ENCODE results near the gene LACTB. TPM values are rescaled to one million over a fixed set of nuclear protein-coding genes. Genes with fewer than 3 reads are reported as not detected.

The LACTB gene
- total and polyA plus RNA-seq, 2 of the 4 experiments (the other 2 are of a cell fraction): 12.9 to 32.7 TPM

DNA sequence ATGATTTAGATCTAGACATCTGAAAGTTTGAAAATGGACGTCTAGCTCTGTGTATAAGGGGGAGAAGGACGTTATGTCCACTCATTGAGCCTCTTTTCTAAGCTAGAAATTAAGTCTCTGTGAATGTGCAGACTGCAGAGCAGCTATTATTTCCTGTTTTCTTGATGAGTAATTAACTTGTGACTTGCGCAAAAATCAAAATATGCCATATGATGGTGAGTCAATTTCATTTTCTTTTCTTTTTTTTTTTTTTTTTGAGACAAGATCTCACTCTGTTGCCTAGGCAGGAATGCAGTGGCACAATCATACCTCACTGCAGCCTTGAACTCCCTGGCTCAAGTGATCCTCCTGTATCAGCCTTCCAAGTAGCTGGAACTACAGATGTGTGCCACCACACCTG lies 14.1 kb downstream of the LACTB start:
- no peak overlapping the region for H2AK9ac ChIP-seq (replicated peaks; ENCODE audit: low read depth, low read length, poor library complexity)
- ChIA-PET CTCF (interaction anchor here (0.6 to 1.0 kb wide), 7 partner anchors 12 to 405 kb away, joined by 3 to 5 read pairs (median 3); partner anchors contain the start of gene RPS27L), POLR2A (ENCODE audit: unreplicated experiment) (interaction anchor here (0.6 to 0.7 kb wide), 2 partner anchors 25 to 523 kb away, joined by 3 to 5 read pairs; no protein-coding TSS in a partner anchor)
- peak; percentile 90 for DNase-seq
- peak overlapping the region; percentile 87; the same call in 1 of the 2 replicates for H3K4ac ChIP-seq (ENCODE audit: low read depth, low read length)
- H3K14ac ChIP-seq (replicated peaks; ENCODE audit: low read depth, low read length): peak overlapping the region; percentile 85
- peak overlapping the region; percentile 42 for H3K56ac ChIP-seq (ENCODE audit: extremely low read depth, insufficient read depth, low read length)
- peak overlapping the region; percentile 86 for H2BK120ac ChIP-seq (ENCODE audit: low read depth, low read length)
- peaks cover 10 to 53% of the 10 kb centered on the region in 2 experiments for H3K79me1 ChIP-seq (ENCODE audit: low read depth in 1 of 2, low read length in 2 of 2)
- intact Hi-C loops (cut with micrococcal nuclease) (no loop called here), in situ Hi-C loops (cut with MboI; ENCODE audit: low sequenced_read_pairs) (no loop called here), dilution Hi-C loops (cut with HindIII; ENCODE audit: low sequenced_read_pairs, unreplicated experiment) (no loop called here)
- peak overlapping the region; percentile 80; the same call in 1 of the 2 replicates for H3K23ac ChIP-seq (ENCODE audit: low read depth, low read length)
- peak overlapping the region; percentile 39; the same call in 1 of the 2 replicates for H3K4me2 ChIP-seq (ENCODE audit: low read depth, low read length)
- peak; percentile 65 for ATAC-seq (ENCODE audit: low read depth)
- no peaks in the 10 kb centered on the region for H3K27me3 ChIP-seq (ENCODE audit: control insufficient read depth, insufficient read depth, low read length)
- H3K4me1 ChIP-seq (ENCODE audit: control insufficient read depth, insufficient read depth, low read length): peaks cover 16% of the 10 kb centered on the region
- peak overlapping the region; percentile 97 for H3K27ac ChIP-seq (ENCODE audit: insufficient read depth, low read length)
- no TSS peak for BruUV-seq (replicated peaks)
- H2BK15ac ChIP-seq (ENCODE audit: low read depth, low read length): peak overlapping the region; percentile 69; the same call in 2 of the 3 replicates
- H2BK20ac ChIP-seq (ENCODE audit: low read depth, low read length): peak overlapping the region; percentile 89
- peak overlapping the region; percentile 97 for H2BK5ac ChIP-seq (ENCODE audit: low read depth, low read length, poor library complexity, severe bottlenecking)
- H3K36me3 ChIP-seq (ENCODE audit: control insufficient read depth, insufficient read depth, low read length): peaks cover 10% of the 10 kb centered on the region
- peaks cover 6% of the 10 kb centered on the region for H3K9me1 ChIP-seq (ENCODE audit: insufficient read depth, low read length)
- H3K9me3 ChIP-seq (ENCODE audit: control insufficient read depth, insufficient read depth, low read length): no peaks in the 10 kb centered on the region
- H2AK5ac ChIP-seq (ENCODE audit: low read depth, low read length): peak overlapping the region; percentile 85
- H4K8ac ChIP-seq (ENCODE audit: low read depth in 2 of 2, low read length in 2 of 2): peak overlapping the region; percentile 85 to 92
- H4K5ac ChIP-seq (ENCODE audit: low read depth, low read length): peak overlapping the region; percentile 87
- no peak overlapping the region for H3K4me3 ChIP-seq (ENCODE audit: insufficient read depth, low read depth, low read length)
- H4K91ac ChIP-seq (ENCODE audit: insufficient read depth, low read depth, low read length): peak overlapping the region; percentile 93
- peak overlapping the region; percentile 95; the same call in 1 of the 2 replicates for H3K18ac ChIP-seq (ENCODE audit: low read depth, low read length)
- peak overlapping the region; percentile 15 for H3K9ac ChIP-seq (ENCODE audit: low read depth, low read length)
- H4K20me1 ChIP-seq (ENCODE audit: insufficient read depth, low read length): no peaks in the 10 kb centered on the region
- no CpG with 5 or more reads among the region's 3 CpGs for WGBS, 2 experiments (ENCODE audit: extremely low coverage in 2 of 2, insufficient read length in 1 of 2)
- no peak overlapping the region for H2AFZ ChIP-seq (replicated peaks; ENCODE audit: low read length, poor library complexity)
- TF ChIP-seq RCOR1 (IDR thresholded peaks at IDR 0.05; ENCODE audit: insufficient replicate concordance, low read length) (peak; percentile 36), FOS (IDR thresholded peaks at IDR 0.05; ENCODE audit: low read depth, low read length) (no peak; the same call in 1 of the 2 replicates), RFX5 (IDR thresholded peaks at IDR 0.05; ENCODE audit: low read depth, low read length) (no peak), NFE2L2 (IDR thresholded peaks at IDR 0.05; ENCODE audit: low read depth, low read length) (no peak), ELK1 (IDR thresholded peaks at IDR 0.05; ENCODE audit: borderline replicate concordance, low read depth, low read length) (no peak), POLR2A (IDR thresholded peaks at IDR 0.05; ENCODE audit: low read depth, low read length) (0 out of 2 replicates have a peak, but pooled peaks have one; percentile 44), MAZ (IDR thresholded peaks at IDR 0.05; ENCODE audit: borderline replicate concordance, low read depth, low read length) (no peak), SMC3 (IDR thresholded peaks at IDR 0.05; ENCODE audit: low read depth, low read length) (no peak), CHD1 (IDR thresholded peaks at IDR 0.05; ENCODE audit: low read depth, low read length) (no peak), RAD21 (IDR thresholded peaks at IDR 0.05; ENCODE audit: low read length) (no peak), MAFK (IDR thresholded peaks at IDR 0.05; ENCODE audit: low read depth, low read length) (peak; percentile 37; the same call in 1 of the 2 replicates), BHLHE40 (IDR thresholded peaks at IDR 0.05; ENCODE audit: low read depth, low read length) (0 out of 2 replicates have a peak, but pooled peaks have one; percentile 41), MXI1 (IDR thresholded peaks at IDR 0.05; ENCODE audit: borderline replicate concordance, low read depth, low read length) (no peak)
- TF ChIP-seq, protein P1, sequence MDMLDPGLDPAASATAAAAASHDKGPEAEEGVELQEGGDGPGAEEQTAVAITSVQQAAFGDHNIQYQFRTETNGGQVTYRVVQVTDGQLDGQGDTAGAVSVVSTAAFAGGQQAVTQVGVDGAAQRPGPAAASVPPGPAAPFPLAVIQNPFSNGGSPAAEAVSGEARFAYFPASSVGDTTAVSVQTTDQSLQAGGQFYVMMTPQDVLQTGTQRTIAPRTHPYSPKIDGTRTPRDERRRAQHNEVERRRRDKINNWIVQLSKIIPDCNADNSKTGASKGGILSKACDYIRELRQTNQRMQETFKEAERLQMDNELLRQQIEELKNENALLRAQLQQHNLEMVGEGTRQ (IDR thresholded peaks at IDR 0.05; ENCODE audit: low read depth, low read length): no peak
- TF ChIP-seq, protein P2, sequence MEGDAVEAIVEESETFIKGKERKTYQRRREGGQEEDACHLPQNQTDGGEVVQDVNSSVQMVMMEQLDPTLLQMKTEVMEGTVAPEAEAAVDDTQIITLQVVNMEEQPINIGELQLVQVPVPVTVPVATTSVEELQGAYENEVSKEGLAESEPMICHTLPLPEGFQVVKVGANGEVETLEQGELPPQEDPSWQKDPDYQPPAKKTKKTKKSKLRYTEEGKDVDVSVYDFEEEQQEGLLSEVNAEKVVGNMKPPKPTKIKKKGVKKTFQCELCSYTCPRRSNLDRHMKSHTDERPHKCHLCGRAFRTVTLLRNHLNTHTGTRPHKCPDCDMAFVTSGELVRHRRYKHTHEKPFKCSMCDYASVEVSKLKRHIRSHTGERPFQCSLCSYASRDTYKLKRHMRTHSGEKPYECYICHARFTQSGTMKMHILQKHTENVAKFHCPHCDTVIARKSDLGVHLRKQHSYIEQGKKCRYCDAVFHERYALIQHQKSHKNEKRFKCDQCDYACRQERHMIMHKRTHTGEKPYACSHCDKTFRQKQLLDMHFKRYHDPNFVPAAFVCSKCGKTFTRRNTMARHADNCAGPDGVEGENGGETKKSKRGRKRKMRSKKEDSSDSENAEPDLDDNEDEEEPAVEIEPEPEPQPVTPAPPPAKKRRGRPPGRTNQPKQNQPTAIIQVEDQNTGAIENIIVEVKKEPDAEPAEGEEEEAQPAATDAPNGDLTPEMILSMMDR (conservative IDR thresholded peaks at IDR 0.05; ENCODE audit: low read depth, low read length): no peak

Measured in IMR-90 (cell line).